GM12878 (cell line): ENCODE measurements around the gene SH2D3A. TPM values are rescaled to one million over a fixed set of nuclear protein-coding genes. Genes with fewer than 3 reads are reported as not detected.
A peak's percentile ranks its signal among the peaks of the same experiment; 100 is the strongest.

Source experiments
- ATAC-seq: fragments of 200-7000 bp; cut with Tn5 transposase; 3 replicates; pipeline ENCODE4 v1.9.1; 2020; ENCODE audit warnings: mild to moderate bottlenecking, moderate library complexity
- BruUV-seq: library from RNA; stranded (reverse); fragments of 400-500 nt; replicated peaks from 2 replicates; lab custom pipeline; 2021; lab: Mats Ljungman, UMichigan
- CTCF ChIA-PET: fragments of 300-600 bp; sonication (Branson Sonifier 250); formaldehyde crosslinking; extraction: SDS; loops from one replicate; lab custom pipeline; 2021; ENCODE audit warnings: inconsistent platforms; lab: Yijun Ruan, JAX
- POLR2A ChIA-PET: fragments of 350-600 bp; formaldehyde crosslinking; extraction: SDS; loops from one replicate; lab custom pipeline; 2021; ENCODE audit warnings: inconsistent platforms; lab: Charles Lee
- RAD21 ChIA-PET: fragments of 300-600 bp; sonication (Branson Sonifier 250); formaldehyde crosslinking; loops from one replicate; lab custom pipeline; 2023; ENCODE audit warnings: antibody characterized with exemption; ENCODE audit not compliant: unreplicated experiment; lab: Charles Lee
- SMC1A ChIA-PET: fragments of 300-600 bp; sonication (Branson Sonifier 250); formaldehyde crosslinking; loops from one replicate; lab custom pipeline; 2023; ENCODE audit not compliant: unreplicated experiment, uncharacterized antibody; lab: Charles Lee
- DNase-seq: peaks from one replicate; pipeline ENCODE4 v3.0.0-alpha.2; 2011; ENCODE audit warnings: low read depth, low spot score
- FAIRE-seq: peaks from 3 replicates; lab custom pipeline; 2011; peaks lifted over from hg19 to GRCh38; lab: Jason Lieb, UNC
- H2AFZ ChIP-seq: 2 replicates; pipeline ENCODE4 v1.6.0; 2011; ENCODE audit warnings: low read depth, low read length, control low read depth; ENCODE audit not compliant: control insufficient read depth
- H3K27ac ChIP-seq: 2 replicates; pipeline ENCODE4 v1.5.1; 2011; ENCODE audit warnings: control low read depth; ENCODE audit not compliant: control insufficient read depth, insufficient read depth
- H3K27me3 ChIP-seq, 2 experiments: replicated peaks in 1 of 2; 2 replicates each; pipeline versions ENCODE4 v1.6.0 to v1.6.1; 2011; ENCODE audit warnings: low read length in 1 of 2; ENCODE audit not compliant: control insufficient read depth in 2 of 2, insufficient read depth in 2 of 2
- H3K36me3 ChIP-seq, 2 experiments: 2 replicates each; pipeline ENCODE4 v1.5.1; 2011; ENCODE audit warnings: low read length in 1 of 2; ENCODE audit not compliant: control insufficient read depth in 2 of 2, insufficient read depth in 2 of 2
- H3K4me1 ChIP-seq: 2 replicates; pipeline ENCODE4 v1.6.1; 2011; ENCODE audit warnings: mild to moderate bottlenecking, low read length, moderate library complexity, mixed read lengths; ENCODE audit not compliant: control insufficient read depth, insufficient read depth
- H3K4me2 ChIP-seq: 2 replicates; pipeline ENCODE4 v1.6.0; 2011; ENCODE audit warnings: control low read depth; ENCODE audit not compliant: control insufficient read depth, insufficient read depth
- H3K4me3 ChIP-seq: fragments of 200-600 bp; sonication (generic); 2 replicates; pipeline ENCODE4 v1.5.1; 2016
- H3K79me2 ChIP-seq: 2 replicates; pipeline ENCODE4 v1.6.0; 2011; ENCODE audit warnings: low read length; ENCODE audit not compliant: control insufficient read depth, insufficient read depth
- H3K9ac ChIP-seq: 2 replicates; pipeline ENCODE4 v1.8.0; 2011; ENCODE audit warnings: low read length, control low read depth, mixed read lengths; ENCODE audit not compliant: control insufficient read depth, insufficient read depth
- H3K9me3 ChIP-seq: replicated peaks from 3 replicates; pipeline ENCODE4 v1.5.1; 2011; ENCODE audit warnings: mild to moderate bottlenecking, low read length; ENCODE audit not compliant: control insufficient read depth, insufficient read depth
- H4K20me1 ChIP-seq: 2 replicates; pipeline ENCODE4 v1.6.0; 2011; ENCODE audit not compliant: control insufficient read depth, insufficient read depth
- BCLAF1 ChIP-seq: fragments of 450-650 bp; IDR thresholded peaks from 2 replicates; pipeline ENCODE4 v1.6.1; 2017; ENCODE audit warnings: antibody characterized with exemption, mild to moderate bottlenecking, moderate library complexity
- CREM ChIP-seq: IDR thresholded peaks from 2 replicates; pipeline ENCODE4 v1.6.1; 2014; ENCODE audit warnings: antibody characterized with exemption, low read depth
- CTCF ChIP-seq, 3 experiments: IDR thresholded peaks in 2 of 3; conservative IDR thresholded peaks in 1 of 3; 2 replicates each; pipeline ENCODE4 v1.5.1; 2011; ENCODE audit warnings: low read depth in 3 of 3, low read length in 3 of 3, mild to moderate bottlenecking in 3 of 3, control low read depth in 2 of 3, moderate library complexity in 2 of 3, inconsistent platforms in 1 of 3, mixed read lengths in 1 of 3; ENCODE audit not compliant: control insufficient read depth in 2 of 3, insufficient read depth in 1 of 3; ENCODE audit errors: extremely low read depth in 1 of 3
- HDAC6 ChIP-seq: fragments of 200-600 bp; sonication (generic); IDR thresholded peaks from one replicate; pipeline ENCODE4 v1.8.0; 2017; ENCODE audit warnings: antibody characterized with exemption; ENCODE audit not compliant: unreplicated experiment
- RAD21 ChIP-seq: IDR thresholded peaks from 2 replicates; pipeline ENCODE4 v1.6.1; 2011; ENCODE audit warnings: mild to moderate bottlenecking, low read depth, low read length, moderate library complexity; ENCODE audit not compliant: insufficient read depth
- SMAD5 ChIP-seq: IDR thresholded peaks from 2 replicates; pipeline ENCODE4 v1.6.1; 2016; ENCODE audit warnings: antibody characterized with exemption, low read depth
- SMC3 ChIP-seq: IDR thresholded peaks from 2 replicates; pipeline ENCODE4 v1.6.1; 2011; ENCODE audit warnings: low read length, improper control_type of control experiment, borderline replicate concordance
- WRNIP1 ChIP-seq: IDR thresholded peaks from 2 replicates; pipeline ENCODE4 v1.6.1; 2011; ENCODE audit warnings: low read depth, low read length, improper control_type of control experiment, borderline replicate concordance
- WGBS: methylation state at CpG from one replicate; pipeline ENCODE4 v1.1.6; 2016; ENCODE audit warnings: low lambda C conversion rate; ENCODE audit not compliant: insufficient replicate concordance, insufficient coverage; ENCODE audit errors: missing lambda C conversion rate; 5-methylcytosine and 5-hydroxymethylcytosine counted together
- in situ Hi-C: fragments of 300-500 bp; cut with MboI; formaldehyde crosslinking; loops from 9 replicates; pipeline ENCODE4 v1.14.3; 2018; ENCODE audit warnings: mixed read lengths
- intact Hi-C: fragments of 100-400 bp; cut with micrococcal nuclease; formaldehyde crosslinking; loops from one replicate; pipeline ENCODE4 v1.14.2; 2022; ENCODE audit not compliant: unreplicated experiment
- polyA plus RNA-seq, 11 experiments: library from polyadenylated mRNA; depleted of rRNA in 4 of 11; unstranded in 6 of 11; stranded (reverse) in 5 of 11; fragments of >200 nt; fragmentation: Nextera tagmentation in 4 of 11; fragmentation: Illumina TruSeq in 1 of 11; extraction: Ambion mirVana in 4 of 11; extraction: Trizol in 1 of 11; gene quantifications; 1 replicate in 1 of 11; 2 replicates in 10 of 11; pipeline versions ENCODE4 v1.2.1 to v1.2.3, GENCODE V29; 2011 to 2016; ENCODE audit warnings: inconsistent platforms in 2 of 11, missing spikeins in 2 of 11, low read depth in 1 of 11
- total RNA-seq, 4 experiments: library from RNA; depleted of rRNA in 3 of 4; stranded (reverse); fragments of >200 nt in 3 of 4; fragmentation: Illumina TruSeq in 1 of 4; extraction: Trizol in 1 of 4; gene quantifications; 2 replicates each; pipeline versions ENCODE4 v1.2.1 to v1.2.3, GENCODE V29; 2013 to 2021

SH2D3A gene
- total and polyA plus RNA-seq, 10 of the 15 experiments (the other 5 are each of a cell fraction or from before 2014, with no cell fraction given), result 0.77 to 24.4 (median 9.5) TPM

GRCh38 chr19:6779206-6779605, 12.0 kb upstream of the SH2D3A start:
- no peak for ATAC-seq
- Histone ChIP-seq H3K4me3 (peak overlapping the region; percentile 29; the same call in 1 of the 2 replicates), H3K79me2 (peaks cover 79% of the 10 kb centered on the region), H3K4me1 (peaks cover 24% of the 10 kb centered on the region), H3K9ac (no peak overlapping the region), H2AFZ (no peak overlapping the region), H3K9me3 (no peaks in the 10 kb centered on the region; the same call in 2 of the 3 replicates), H3K27me3 (no peaks in the 10 kb centered on the region), H4K20me1 (no peaks in the 10 kb centered on the region; the same call in 1 of the 2 replicates), H3K4me2 (no peak overlapping the region), H3K36me3 (peaks cover 5 to 8% of the 10 kb centered on the region in 2 experiments), H3K27ac (no peak overlapping the region)
- RAD21 ChIA-PET, result interaction anchor here (1.5 kb wide), 1 partner anchor 21 kb away, joined by 11 read pairs; no protein-coding TSS in a partner anchor
- BruUV-seq, result no TSS peak
- intact Hi-C loops (no loop called here), in situ Hi-C loops (no loop called here)
- no peak for FAIRE-seq
- POLR2A ChIA-PET, result interaction anchor here (2.1 kb wide), 1 partner anchor 22 kb away, joined by 10 read pairs; no protein-coding TSS in a partner anchor
- SMC1A ChIA-PET, result interaction anchor here (0.6 to 2.6 kb wide), 4 partner anchors 11 to 24 kb away, joined by 3 to 18 read pairs (median 6); no protein-coding TSS in a partner anchor
- CTCF ChIA-PET, result interaction anchor here (1.4 to 1.8 kb wide), 4 partner anchors 10 to 84 kb away, joined by 3 to 7 read pairs (median 4); no protein-coding TSS in a partner anchor
- TF ChIP-seq BCLAF1 (no peak), CREM (no peak), CTCF (IDR thresholded peaks at IDR 0.05 in 2 of 3, conservative IDR thresholded peaks at IDR 0.05 in 1 of 3; ENCODE audit: control insufficient read depth in 2 of 3, extremely low read depth in 1 of 3, insufficient read depth in 1 of 3, low read depth in 3 of 3, low read length in 3 of 3) (no peak), WRNIP1 (no peak), SMAD5 (no peak), SMC3 (no peak), RAD21 (no peak), HDAC6 (no peak)
- WGBS, result 98% methylated on average over 4 of the region's 4 CpGs
- no peak for DNase-seq
